HG03095 (cell line): ENCODE data around the gene CAPN3.

Experiments
- ATAC-seq: cut with Tn5 transposase; IDR thresholded peaks from one replicate; pipeline ENCODE4 v1.9.1; 2021; ENCODE audit warnings: moderate library complexity; ENCODE audit not compliant: unreplicated experiment

Gene CAPN3

GRCh38 chr15:42355291-42355690 is 4.0 kb upstream of the CAPN3 start:
- no peak for ATAC-seq

- ATAC-seq: no peak
Observed at GRCh38 chr15:42356851-42357250, 2.5 kb upstream of the CAPN3 start.

- ATAC-seq: no peak
Observed at GRCh38 chr15:42358141-42358540, 1.2 kb upstream of the CAPN3 start.

- ATAC-seq: no peak
Observed at GRCh38 chr15:42359985-42360384, 684 bp downstream of the CAPN3 start.

- ATAC-seq: no peak
Observed at GRCh38 chr15:42360535-42361112, 1.3 kb downstream of the CAPN3 start.

- no peak for ATAC-seq
Observed at GRCh38 chr15:42363487-42363886, 4.2 kb downstream of the CAPN3 start.

GRCh38 chr15:42363942-42364341 is 4.6 kb downstream of the CAPN3 start:
- no peak for ATAC-seq

- no peak for ATAC-seq
Observed at GRCh38 chr15:42364529-42364928, 5.2 kb downstream of the CAPN3 start.

GRCh38 chr15:42365921-42366550 is 6.7 kb downstream of the CAPN3 start:
- no peak for ATAC-seq

- ATAC-seq: no peak
Observed at GRCh38 chr15:42367041-42367440, 7.7 kb downstream of the CAPN3 start.

GRCh38 chr15:42368096-42368495 is 8.8 kb downstream of the CAPN3 start:
- ATAC-seq: no peak

GRCh38 chr15:42371096-42371495 is 11.8 kb downstream of the CAPN3 start:
- ATAC-seq: no peak

- ATAC-seq: no peak
Observed at GRCh38 chr15:42373274-42373673, 14.0 kb downstream of the CAPN3 start.

- no peak for ATAC-seq
Observed at GRCh38 chr15:42373936-42374335, 14.6 kb downstream of the CAPN3 start.

- no peak for ATAC-seq
Observed at GRCh38 chr15:42374810-42375209, 15.5 kb downstream of the CAPN3 start.

- no peak for ATAC-seq
Observed at GRCh38 chr15:42375252-42375651, 16.0 kb downstream of the CAPN3 start.

- no peak for ATAC-seq
Observed at GRCh38 chr15:42375941-42376340, 16.6 kb downstream of the CAPN3 start.

- ATAC-seq: no peak
Observed at GRCh38 chr15:42378011-42378410, 18.7 kb downstream of the CAPN3 start.

GRCh38 chr15:42384597-42384996 is 25.3 kb downstream of the CAPN3 start:
- no peak for ATAC-seq

- ATAC-seq: no peak
Observed at GRCh38 chr15:42385206-42385979, 26.1 kb downstream of the CAPN3 start.

- ATAC-seq: no peak
Observed at GRCh38 chr15:42385980-42386700, 26.8 kb downstream of the CAPN3 start.

- no peak for ATAC-seq
Observed at GRCh38 chr15:42387603-42388002, 28.3 kb downstream of the CAPN3 start.
